ENCODE data around the gene ADAMTS18. TPM values are rescaled to one million over a fixed set of nuclear protein-coding genes. Genes with fewer than 3 reads are reported as not detected.

ADAMTS18 gene
- total RNA-seq, 2 donors from 2014 or later = 0.14 TPM; not detected in 1

GRCh38 chr16:77399066-77399465 is 35.8 kb downstream of the ADAMTS18 start:
- no peak for DNase-seq (ENCODE audit: low spot score)
- no peak for ATAC-seq (ENCODE audit: insufficient number of reproducible peaks, low FRiP score, low read depth)
- no peak overlapping the region for H3K4me3 ChIP-seq

DNA sequence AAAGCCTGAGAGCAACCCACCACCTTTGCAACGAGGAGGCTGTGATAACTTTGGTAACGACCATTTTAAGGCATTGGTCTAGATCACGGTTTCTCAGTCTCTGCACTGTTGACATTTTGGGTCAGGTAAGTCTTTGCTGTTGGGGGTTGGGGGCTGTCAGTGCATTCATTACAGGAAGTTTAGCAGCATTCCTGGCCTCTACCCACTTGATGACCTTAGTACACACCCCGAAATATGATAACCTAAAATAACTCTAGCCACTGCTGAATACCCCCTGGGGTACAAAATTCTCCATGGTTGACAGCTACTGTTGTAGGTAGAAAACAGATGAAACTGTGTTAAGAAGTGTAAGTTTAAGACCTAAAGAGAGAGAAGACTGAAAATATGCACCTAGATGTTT is 36.3 kb downstream of the ADAMTS18 start:
- H3K4me1 ChIP-seq (ENCODE audit: control insufficient read depth in 1 of 2, low read depth in 2 of 2) = no peaks in the 10 kb centered on the region
- DNase-seq (ENCODE audit: low spot score) (no peak), ATAC-seq (ENCODE audit: insufficient number of reproducible peaks, low FRiP score, low read depth) (no peak)
- no peaks in the 10 kb centered on the region for H3K9me3 ChIP-seq
- H3K36me3 ChIP-seq = no peaks in the 10 kb centered on the region
- TF ChIP-seq, protein P1, sequence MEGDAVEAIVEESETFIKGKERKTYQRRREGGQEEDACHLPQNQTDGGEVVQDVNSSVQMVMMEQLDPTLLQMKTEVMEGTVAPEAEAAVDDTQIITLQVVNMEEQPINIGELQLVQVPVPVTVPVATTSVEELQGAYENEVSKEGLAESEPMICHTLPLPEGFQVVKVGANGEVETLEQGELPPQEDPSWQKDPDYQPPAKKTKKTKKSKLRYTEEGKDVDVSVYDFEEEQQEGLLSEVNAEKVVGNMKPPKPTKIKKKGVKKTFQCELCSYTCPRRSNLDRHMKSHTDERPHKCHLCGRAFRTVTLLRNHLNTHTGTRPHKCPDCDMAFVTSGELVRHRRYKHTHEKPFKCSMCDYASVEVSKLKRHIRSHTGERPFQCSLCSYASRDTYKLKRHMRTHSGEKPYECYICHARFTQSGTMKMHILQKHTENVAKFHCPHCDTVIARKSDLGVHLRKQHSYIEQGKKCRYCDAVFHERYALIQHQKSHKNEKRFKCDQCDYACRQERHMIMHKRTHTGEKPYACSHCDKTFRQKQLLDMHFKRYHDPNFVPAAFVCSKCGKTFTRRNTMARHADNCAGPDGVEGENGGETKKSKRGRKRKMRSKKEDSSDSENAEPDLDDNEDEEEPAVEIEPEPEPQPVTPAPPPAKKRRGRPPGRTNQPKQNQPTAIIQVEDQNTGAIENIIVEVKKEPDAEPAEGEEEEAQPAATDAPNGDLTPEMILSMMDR (IDR thresholded peaks at IDR 0.05) = no peak
- no peaks in the 10 kb centered on the region for H3K27me3 ChIP-seq (replicated peaks; ENCODE audit: insufficient read depth)
- no peak overlapping the region for H3K27ac ChIP-seq
- H3K4me3 ChIP-seq = no peak overlapping the region

More at GRCh38 chr16:77399066-77399465, 35.8 kb downstream of the ADAMTS18 start:
- Histone ChIP-seq H3K27me3 (replicated peaks; ENCODE audit: insufficient read depth) (no peaks in the 10 kb centered on the region), H3K27ac (no peak overlapping the region), H3K9me3 (no peaks in the 10 kb centered on the region), H3K4me1 (ENCODE audit: control insufficient read depth in 1 of 2, low read depth in 2 of 2) (no peaks in the 10 kb centered on the region), H3K36me3 (no peaks in the 10 kb centered on the region)
- TF ChIP-seq, protein P1 (IDR thresholded peaks at IDR 0.05) = no peak

DNA sequence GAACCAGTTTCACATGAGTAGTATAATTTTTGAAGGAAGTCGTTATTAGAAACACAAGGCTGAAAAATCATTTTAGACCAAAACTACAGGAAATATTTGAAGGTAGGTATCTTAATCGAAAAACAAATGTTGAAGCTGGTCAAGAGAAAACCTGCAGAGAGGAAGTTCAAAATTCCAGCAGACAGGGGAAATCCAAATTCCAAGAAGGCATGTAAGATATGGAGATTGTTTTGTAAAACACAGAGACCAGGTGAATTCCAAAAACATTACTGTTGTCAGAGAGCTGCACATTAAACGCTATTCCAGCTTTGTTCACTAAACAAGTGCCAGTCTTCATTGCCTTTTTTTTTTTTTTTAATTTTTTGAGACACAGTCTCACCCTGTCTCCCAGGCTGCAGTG is 38.4 kb downstream of the ADAMTS18 start:
- Histone ChIP-seq H3K9me3 (no peaks in the 10 kb centered on the region), H3K4me3 (no peak overlapping the region), H3K36me3 (no peaks in the 10 kb centered on the region), H3K27me3 (replicated peaks; ENCODE audit: insufficient read depth) (no peaks in the 10 kb centered on the region), H3K27ac (no peak overlapping the region), H3K4me1 (ENCODE audit: control insufficient read depth in 1 of 2, low read depth in 2 of 2) (no peaks in the 10 kb centered on the region)
- TF ChIP-seq, protein P1 (IDR thresholded peaks at IDR 0.05) = no peak
- ATAC-seq (ENCODE audit: insufficient number of reproducible peaks, low FRiP score, low read depth) = no peak
- no peak for DNase-seq (ENCODE audit: low spot score)

- Histone ChIP-seq H3K27ac (no peak overlapping the region), H3K36me3 (no peaks in the 10 kb centered on the region), H3K9me3 (no peaks in the 10 kb centered on the region), H3K27me3 (replicated peaks; ENCODE audit: insufficient read depth) (no peaks in the 10 kb centered on the region), H3K4me1 (ENCODE audit: control insufficient read depth in 1 of 2, low read depth in 2 of 2) (no peaks in the 10 kb centered on the region), H3K4me3 (no peak overlapping the region)
- no peak for DNase-seq (ENCODE audit: low spot score)
- TF ChIP-seq, protein P1 (IDR thresholded peaks at IDR 0.05) = no peak
- ATAC-seq (ENCODE audit: insufficient number of reproducible peaks, low FRiP score, low read depth) = no peak
These were observed 40.1 kb downstream of the ADAMTS18 start for GRCh38 chr16:77394699-77395098.

GRCh38 chr16:77393955-77394354 is 40.9 kb downstream of the ADAMTS18 start:
- ATAC-seq (ENCODE audit: insufficient number of reproducible peaks, low FRiP score, low read depth) (no peak), DNase-seq (ENCODE audit: low spot score) (no peak)
- H3K27me3 ChIP-seq (replicated peaks; ENCODE audit: insufficient read depth) = no peaks in the 10 kb centered on the region
- H3K4me3 ChIP-seq = no peak overlapping the region
- no peaks in the 10 kb centered on the region for H3K4me1 ChIP-seq (ENCODE audit: control insufficient read depth in 1 of 2, low read depth in 2 of 2)
- TF ChIP-seq, protein P1 (IDR thresholded peaks at IDR 0.05) = no peak
- H3K36me3 ChIP-seq = no peaks in the 10 kb centered on the region
- no peak overlapping the region for H3K27ac ChIP-seq
- H3K9me3 ChIP-seq = no peaks in the 10 kb centered on the region
